Measurements from ENCODE around the gene CDX1. TPM values are rescaled to one million over a fixed set of nuclear protein-coding genes. Genes with fewer than 3 reads are reported as not detected.
"Not testable (repeated sequence)": the region's sequence is repeated elsewhere in the genome, so short reads cannot be mapped to it uniquely, and the experiment has no call there.

Gene CDX1
- total RNA-seq, 1 experiment from 2014 or later, result 0.22 TPM

- Histone ChIP-seq H3K9me3 (ENCODE audit: control insufficient read depth, low read depth, low read length) (no peaks in the 10 kb centered on the region), H4K20me1 (ENCODE audit: control insufficient read depth, insufficient read depth, insufficient read length) (no peaks in the 10 kb centered on the region), H2BK20ac (ENCODE audit: low read depth, low read length, poor library complexity, severe bottlenecking) (no peak overlapping the region), H2BK12ac (ENCODE audit: insufficient read length, low read depth, low read length) (no peak overlapping the region), H2AK5ac (ENCODE audit: insufficient read length, low read length) (no peak overlapping the region), H3K4ac (ENCODE audit: low read depth, low read length) (no peak overlapping the region), H3T11ph (ENCODE audit: low read length) (no peak overlapping the region), H3K4me2 (ENCODE audit: insufficient read depth, insufficient read length, low read length) (no peak overlapping the region), H3K4me1 (ENCODE audit: insufficient read depth, low read length) (no peaks in the 10 kb centered on the region), H3K23me2 (ENCODE audit: insufficient read length, low read depth, low read length, poor library complexity, severe bottlenecking) (no peaks in the 10 kb centered on the region), H2BK120ac (ENCODE audit: low read depth, low read length, poor library complexity, severe bottlenecking) (no peak overlapping the region), H3K27me3 (ENCODE audit: insufficient read depth, low read length) (no peaks in the 10 kb centered on the region), H3K79me1 (ENCODE audit: insufficient read depth, low read depth, low read length, poor library complexity, severe bottlenecking) (no peaks in the 10 kb centered on the region), H2BK5ac (ENCODE audit: insufficient read length, low read length) (no peak overlapping the region), H3K9ac (ENCODE audit: extremely low read depth, insufficient read length, low read length) (no peak overlapping the region), H4K8ac (replicated peaks; ENCODE audit: insufficient read length, low read depth, low read length) (no peak overlapping the region), H4K5ac (ENCODE audit: insufficient read length, low read depth, low read length) (no peak overlapping the region), H3K56ac (ENCODE audit: insufficient read length, low read depth, low read length) (no peak overlapping the region), H3K18ac (ENCODE audit: insufficient read length, low read depth, low read length) (no peak overlapping the region), H2BK15ac (ENCODE audit: low read depth, low read length) (no peak overlapping the region), H3K23ac (ENCODE audit: insufficient read length, low read depth, low read length) (no peak overlapping the region), H4K91ac (ENCODE audit: insufficient read length, low read depth, low read length) (no peak overlapping the region), H3K14ac (ENCODE audit: insufficient read depth, low read length) (no peak overlapping the region; the same call in 1 of the 2 replicates), H2AFZ (ENCODE audit: low read length) (no peak overlapping the region), H3K79me2 (ENCODE audit: insufficient read depth, low read length) (no peaks in the 10 kb centered on the region), H3K27ac (ENCODE audit: insufficient read length, low read depth, low read length) (no peak overlapping the region)
- Mint-ChIP-seq H3K27ac (peak overlapping the region in 1 of 3 experiments; percentile 81; a peak in 1 of 7 replicates), H3K27me3 (ENCODE audit: low read depth) (no peaks in the 10 kb centered on the region; the same call in 1 of the 2 replicates), H3K4me1 (peaks cover 0 to 6% of the 10 kb centered on the region in 2 experiments; a peak in 3 of 4 replicates), H3K4me3 (no peak overlapping the region), H3K9me3 (no peaks in the 10 kb centered on the region), H3K36me3 (ENCODE audit: insufficient read depth in 1 of 3, low read depth in 3 of 3) (no peaks in the 10 kb centered on the region)
- WGBS (ENCODE audit: extremely low coverage, insufficient read length, low lambda C conversion rate), result no CpG with 5 or more reads among the region's 7 CpGs
- TF ChIP-seq CTCF (conservative IDR thresholded peaks at IDR 0.05), result no peak
- no peak for DNase-seq
These were observed 64.3 kb downstream of the CDX1 start for GRCh38 chr5:150230842-150231241.

GRCh38 chr5:150233706-150234105 is 67.1 kb downstream of the CDX1 start:
- not testable (repeated sequence) for H2BK20ac ChIP-seq (ENCODE audit: low read depth, low read length, poor library complexity, severe bottlenecking)

More at GRCh38 chr5:150233706-150234105, 67.1 kb downstream of the CDX1 start:
- not testable (repeated sequence) for H3K9me3 Mint-ChIP-seq; H2BK15ac ChIP-seq (ENCODE audit: low read depth, low read length); H2BK120ac ChIP-seq (ENCODE audit: low read depth, low read length, poor library complexity, severe bottlenecking); H3K9ac ChIP-seq (ENCODE audit: extremely low read depth, insufficient read length, low read length); H3K4me2 ChIP-seq (ENCODE audit: insufficient read depth, insufficient read length, low read length); H3K27ac ChIP-seq (ENCODE audit: insufficient read length, low read depth, low read length); H4K20me1 ChIP-seq (ENCODE audit: control insufficient read depth, insufficient read depth, insufficient read length); H3K18ac ChIP-seq (ENCODE audit: insufficient read length, low read depth, low read length); H3K27me3 ChIP-seq (ENCODE audit: insufficient read depth, low read length); H2BK12ac ChIP-seq (ENCODE audit: insufficient read length, low read depth, low read length); H2AK5ac ChIP-seq (ENCODE audit: insufficient read length, low read length); H4K5ac ChIP-seq (ENCODE audit: insufficient read length, low read depth, low read length); H4K91ac ChIP-seq (ENCODE audit: insufficient read length, low read depth, low read length); H3K4me1 ChIP-seq (ENCODE audit: insufficient read depth, low read length); H3K79me2 ChIP-seq (ENCODE audit: insufficient read depth, low read length); H3K23ac ChIP-seq (ENCODE audit: insufficient read length, low read depth, low read length); H2AFZ ChIP-seq (ENCODE audit: low read length); H3K14ac ChIP-seq (ENCODE audit: insufficient read depth, low read length); H3K79me1 ChIP-seq (ENCODE audit: insufficient read depth, low read depth, low read length, poor library complexity, severe bottlenecking); H3K36me3 Mint-ChIP-seq (ENCODE audit: insufficient read depth in 1 of 3, low read depth in 3 of 3); H3K4ac ChIP-seq (ENCODE audit: low read depth, low read length); H3T11ph ChIP-seq (ENCODE audit: low read length); H3K27ac Mint-ChIP-seq; DNase-seq; H2BK5ac ChIP-seq (ENCODE audit: insufficient read length, low read length); H3K4me3 Mint-ChIP-seq; H3K23me2 ChIP-seq (ENCODE audit: insufficient read length, low read depth, low read length, poor library complexity, severe bottlenecking); H4K8ac ChIP-seq (replicated peaks; ENCODE audit: insufficient read length, low read depth, low read length); H3K56ac ChIP-seq (ENCODE audit: insufficient read length, low read depth, low read length); H3K27me3 Mint-ChIP-seq (ENCODE audit: low read depth); H3K4me1 Mint-ChIP-seq; H3K9me3 ChIP-seq (ENCODE audit: control insufficient read depth, low read depth, low read length)
- WGBS (ENCODE audit: extremely low coverage, insufficient read length, low lambda C conversion rate), result no CpG with 5 or more reads among the region's 5 CpGs

Measured in H9 (cell line).